IPS-20b (cell line): Measurements from ENCODE around the gene FKBP6.
"Not testable (repeated sequence)": the region's sequence is repeated elsewhere in the genome, so short reads cannot be mapped to it uniquely, and the experiment has no call there.

Experiments used
- H3K27ac ChIP-seq: one replicate; pipeline ENCODE4 v1.5.1; 2013; ENCODE audit warnings: low read length
- H3K27me3 ChIP-seq: 2 replicates; pipeline ENCODE4 v1.6.1; 2013; ENCODE audit warnings: mild to moderate bottlenecking, low read length, inconsistent platforms; ENCODE audit not compliant: insufficient read depth
- H3K36me3 ChIP-seq: 2 replicates; pipeline ENCODE4 v1.6.1; 2013; ENCODE audit warnings: low read depth, mild to moderate bottlenecking, inconsistent platforms, low read length, moderate library complexity; ENCODE audit not compliant: insufficient read depth
- H3K4me1 ChIP-seq: 2 replicates; pipeline ENCODE4 v1.6.1; 2013; ENCODE audit warnings: mild to moderate bottlenecking, control low read depth, inconsistent platforms, low read length, moderate library complexity; ENCODE audit not compliant: insufficient read depth
- H3K4me3 ChIP-seq: 2 replicates; pipeline ENCODE4 v1.5.1; 2013; ENCODE audit warnings: mild to moderate bottlenecking, low read length, inconsistent platforms
- H3K9ac ChIP-seq: 2 replicates; pipeline ENCODE4 v1.6.1; 2013; ENCODE audit warnings: low read depth, mild to moderate bottlenecking, inconsistent platforms, low read length, moderate library complexity
- H3K9me3 ChIP-seq: 2 replicates; pipeline ENCODE4 v1.6.1; 2013; ENCODE audit warnings: mild to moderate bottlenecking, low read depth, low read length, inconsistent platforms; ENCODE audit not compliant: insufficient read depth

The FKBP6 gene

DNA sequence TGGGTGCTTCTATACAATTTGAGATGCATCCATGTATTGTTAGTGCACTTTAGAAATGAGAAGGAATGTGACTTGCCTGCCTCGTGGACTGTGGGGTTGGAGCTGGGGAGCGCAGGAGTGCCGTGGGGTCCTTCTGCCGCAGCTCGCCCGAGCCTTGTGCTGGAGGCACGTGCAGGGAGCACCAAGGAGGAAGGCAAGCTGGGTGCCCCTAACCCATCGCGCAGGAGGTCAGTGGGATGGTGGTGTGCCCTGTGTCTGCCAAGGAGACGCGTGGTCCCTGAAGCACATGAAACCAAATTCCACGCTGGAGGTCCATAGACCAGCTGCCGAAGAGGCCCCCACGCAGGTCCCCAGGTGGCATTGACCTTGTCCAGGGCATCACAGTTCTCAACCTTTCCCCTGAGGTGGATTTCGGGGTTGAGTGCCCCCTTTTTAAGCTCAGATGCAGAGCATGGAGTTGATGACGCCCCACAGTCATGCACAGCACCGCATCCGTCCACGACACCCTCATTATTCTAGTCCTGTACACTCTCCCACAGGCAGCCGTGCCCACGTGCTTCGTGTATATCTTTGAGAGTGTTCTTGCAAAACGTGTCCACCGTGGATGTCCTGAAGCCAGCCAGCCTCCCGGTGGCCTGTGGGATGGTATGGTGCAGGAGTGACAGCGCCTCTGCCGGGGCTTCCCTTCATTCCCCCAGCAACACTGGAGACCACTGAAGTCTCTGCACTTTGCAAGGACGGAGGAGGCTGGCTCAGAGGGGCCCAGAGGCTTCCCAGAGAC lies 35.5 kb downstream of the FKBP6 start:
- no peaks in the 10 kb centered on the region for H3K4me1 ChIP-seq
- H3K9ac ChIP-seq = no peak overlapping the region
- H3K36me3 ChIP-seq = no peaks in the 10 kb centered on the region
- no peaks in the 10 kb centered on the region for H3K9me3 ChIP-seq
- H3K27me3 ChIP-seq = no peaks in the 10 kb centered on the region
- no peak overlapping the region for H3K4me3 ChIP-seq
- H3K27ac ChIP-seq = no peak overlapping the region

- Histone ChIP-seq H3K27me3 (no peaks in the 10 kb centered on the region), H3K9ac (no peak overlapping the region), H3K4me1 (no peaks in the 10 kb centered on the region), H3K9me3 (no peaks in the 10 kb centered on the region), H3K27ac (no peak overlapping the region), H3K4me3 (no peak overlapping the region), H3K36me3 (no peaks in the 10 kb centered on the region)
Observed at GRCh38 chr7:73364006-73364728, 36.2 kb downstream of the FKBP6 start.

DNA sequence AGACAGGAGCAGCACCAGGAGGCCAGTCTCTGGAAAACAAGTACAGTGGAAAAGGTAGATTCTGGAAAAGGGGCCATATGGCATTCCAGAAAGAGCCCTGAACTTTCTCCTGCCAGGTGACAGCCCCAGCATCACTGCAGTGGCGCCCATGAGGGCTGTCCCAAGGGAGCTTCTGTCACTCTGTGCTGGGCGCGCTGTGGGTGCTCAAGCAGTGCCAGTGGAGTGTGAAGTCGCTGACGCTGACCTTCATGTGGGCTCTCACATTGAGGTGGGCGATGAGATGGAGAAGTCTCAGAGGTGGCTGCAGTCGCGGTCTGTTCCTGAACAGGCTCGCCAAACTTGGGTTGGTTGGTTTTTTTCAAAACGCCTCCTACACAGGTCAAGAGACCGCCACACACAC lies 38.2 kb downstream of the FKBP6 start:
- H3K27ac ChIP-seq = no peak overlapping the region
- no peaks in the 10 kb centered on the region for H3K27me3 ChIP-seq
- no peak overlapping the region for H3K9ac ChIP-seq
- H3K4me1 ChIP-seq = no peaks in the 10 kb centered on the region
- H3K4me3 ChIP-seq = no peak overlapping the region
- no peaks in the 10 kb centered on the region for H3K9me3 ChIP-seq
- no peaks in the 10 kb centered on the region for H3K36me3 ChIP-seq

DNA sequence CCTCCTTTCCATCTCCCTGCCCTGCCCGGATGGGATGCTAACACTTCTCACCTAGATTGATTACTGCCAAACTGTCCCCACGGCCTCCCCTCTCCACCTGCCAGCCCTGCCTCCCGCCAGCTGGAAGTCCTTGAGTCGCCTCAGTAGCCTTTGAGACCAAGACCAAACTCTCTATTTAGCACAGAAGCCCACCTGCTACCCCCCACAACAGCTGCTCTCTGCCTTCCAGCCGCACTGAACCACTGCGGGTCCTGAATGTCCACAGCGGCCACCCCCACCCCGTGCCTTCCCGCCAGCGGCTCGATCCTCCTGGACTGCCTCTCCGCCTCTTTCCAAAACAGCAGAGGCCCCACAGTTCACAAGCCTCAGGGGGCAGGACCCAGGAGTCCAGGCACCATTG lies 39.0 kb downstream of the FKBP6 start:
- H3K36me3 ChIP-seq = no peaks in the 10 kb centered on the region
- H3K4me3 ChIP-seq = no peak overlapping the region
- no peaks in the 10 kb centered on the region for H3K9me3 ChIP-seq
- no peak overlapping the region for H3K27ac ChIP-seq
- H3K27me3 ChIP-seq = no peaks in the 10 kb centered on the region
- no peak overlapping the region for H3K9ac ChIP-seq
- no peaks in the 10 kb centered on the region for H3K4me1 ChIP-seq

DNA sequence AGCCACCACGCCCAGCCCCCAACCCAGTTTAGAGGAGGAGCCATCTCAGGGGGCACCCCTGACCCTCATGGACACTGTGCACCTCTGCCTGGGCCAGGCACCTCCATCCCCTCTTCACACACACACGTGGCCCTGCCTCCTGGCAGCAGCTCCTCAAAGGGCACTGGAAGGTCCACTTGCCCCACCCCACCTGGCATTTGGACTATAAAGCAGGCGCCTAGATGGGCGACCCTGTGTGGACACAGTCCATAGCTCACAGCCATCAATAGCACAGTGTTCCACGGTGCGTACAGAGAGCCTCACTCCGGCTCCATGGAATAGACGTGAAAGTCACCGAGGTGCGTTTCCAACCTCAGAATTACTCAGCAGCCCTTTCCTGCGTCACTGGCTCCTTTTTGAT lies 41.0 kb downstream of the FKBP6 start:
- Histone ChIP-seq H3K4me3 (no peak overlapping the region), H3K27me3 (no peaks in the 10 kb centered on the region), H3K4me1 (no peaks in the 10 kb centered on the region), H3K9me3 (no peaks in the 10 kb centered on the region), H3K27ac (no peak overlapping the region), H3K36me3 (no peaks in the 10 kb centered on the region), H3K9ac (no peak overlapping the region)

GRCh38 chr7:73369622-73370021 lies 41.7 kb downstream of the FKBP6 start:
- H3K27me3 ChIP-seq = no peaks in the 10 kb centered on the region
- no peaks in the 10 kb centered on the region for H3K9me3 ChIP-seq
- no peak overlapping the region for H3K4me3 ChIP-seq
- H3K9ac ChIP-seq = no peak overlapping the region
- no peaks in the 10 kb centered on the region for H3K36me3 ChIP-seq
- no peak overlapping the region for H3K27ac ChIP-seq
- H3K4me1 ChIP-seq = no peaks in the 10 kb centered on the region

- H3K27me3 ChIP-seq = no peaks in the 10 kb centered on the region
- no peak overlapping the region for H3K9ac ChIP-seq
- H3K27ac ChIP-seq = no peak overlapping the region
- H3K4me3 ChIP-seq = no peak overlapping the region
- H3K4me1 ChIP-seq = no peaks in the 10 kb centered on the region
- no peaks in the 10 kb centered on the region for H3K36me3 ChIP-seq
- H3K9me3 ChIP-seq = no peaks in the 10 kb centered on the region
Observed at GRCh38 chr7:73373741-73374140, 45.8 kb downstream of the FKBP6 start.

GRCh38 chr7:73376262-73376661 lies 48.3 kb downstream of the FKBP6 start:
- not testable (repeated sequence) for H3K9me3 ChIP-seq, H3K27ac ChIP-seq, H3K9ac ChIP-seq, H3K4me3 ChIP-seq, H3K27me3 ChIP-seq, H3K36me3 ChIP-seq, H3K4me1 ChIP-seq

- Histone ChIP-seq H3K27me3 (no peaks in the 10 kb centered on the region), H3K9me3 (no peaks in the 10 kb centered on the region), H3K9ac (no peak overlapping the region), H3K4me3 (no peak overlapping the region), H3K36me3 (no peaks in the 10 kb centered on the region), H3K27ac (no peak overlapping the region), H3K4me1 (no peaks in the 10 kb centered on the region)
Observed at GRCh38 chr7:73376671-73377412, 48.9 kb downstream of the FKBP6 start.

GRCh38 chr7:73377413-73378200 lies 49.6 kb downstream of the FKBP6 start:
- H3K36me3 ChIP-seq, H3K4me1 ChIP-seq, H3K27me3 ChIP-seq, H3K9me3 ChIP-seq, H3K27ac ChIP-seq, H3K4me3 ChIP-seq, H3K9ac ChIP-seq: not testable (repeated sequence)

- H3K36me3 ChIP-seq = no peaks in the 10 kb centered on the region
- H3K27ac ChIP-seq = no peak overlapping the region
- no peaks in the 10 kb centered on the region for H3K27me3 ChIP-seq
- peaks cover 5% of the 10 kb centered on the region; the same call in 1 of the 2 replicates for H3K9me3 ChIP-seq
- H3K4me1 ChIP-seq = no peaks in the 10 kb centered on the region
- H3K4me3 ChIP-seq = no peak overlapping the region
- H3K9ac ChIP-seq = no peak overlapping the region
Observed at GRCh38 chr7:73382934-73383503, 55.1 kb downstream of the FKBP6 start.
